ENCODE measurements around the gene SLC46A3. TPM values are rescaled to one million over a fixed set of nuclear protein-coding genes. Genes with fewer than 3 reads are reported as not detected.

The SLC46A3 gene
- total and polyA plus RNA-seq, 10 of the 15 experiments (the other 5 are each of a cell fraction or from before 2014, with no cell fraction given): 2.9 to 15.6 (median 9.4) TPM

- 95% methylated on average over 9 of the region's 9 CpGs for WGBS (ENCODE audit: insufficient coverage, insufficient replicate concordance, low lambda C conversion rate, missing lambda C conversion rate)
- DNase-seq (ENCODE audit: low read depth, low spot score) (no peak), FAIRE-seq (no peak), ATAC-seq (no peak; the same call in 2 of the 3 replicates)
- Histone ChIP-seq H3K79me2 (ENCODE audit: control insufficient read depth, insufficient read depth, low read length) (peaks cover 28% of the 10 kb centered on the region), H3K36me3 (ENCODE audit: control insufficient read depth in 2 of 2, insufficient read depth in 2 of 2, low read length in 1 of 2) (peaks cover 6 to 41% of the 10 kb centered on the region in 2 experiments), H3K4me1 (ENCODE audit: control insufficient read depth, insufficient read depth, low read length) (no peaks in the 10 kb centered on the region), H3K27ac (ENCODE audit: control insufficient read depth, insufficient read depth) (no peak overlapping the region), H3K4me2 (ENCODE audit: control insufficient read depth, insufficient read depth) (no peak overlapping the region), H2AFZ (ENCODE audit: control insufficient read depth, low read depth, low read length) (no peak overlapping the region), H3K27me3 (replicated peaks in 1 of 2; ENCODE audit: control insufficient read depth in 2 of 2, insufficient read depth in 2 of 2, low read length in 1 of 2) (no peaks in the 10 kb centered on the region), H4K20me1 (ENCODE audit: control insufficient read depth, insufficient read depth) (no peaks in the 10 kb centered on the region), H3K9ac (ENCODE audit: control insufficient read depth, insufficient read depth, low read length) (no peak overlapping the region), H3K9me3 (replicated peaks; ENCODE audit: control insufficient read depth, insufficient read depth, low read length) (no peaks in the 10 kb centered on the region), H3K4me3 (no peak overlapping the region)
- TF ChIP-seq USF1 (IDR thresholded peaks at IDR 0.05; ENCODE audit: borderline replicate concordance, extremely low read length, insufficient read depth, low read depth, low read length) (no peak), SIX5 (IDR thresholded peaks at IDR 0.05; ENCODE audit: low read depth, low read length, severe bottlenecking) (no peak), ZBTB40 (IDR thresholded peaks at IDR 0.05; ENCODE audit: borderline replicate concordance) (no peak), IKZF2 (IDR thresholded peaks at IDR 0.05) (no peak), YY1 (IDR thresholded peaks at IDR 0.05; ENCODE audit: low read depth, low read length) (no peak), KDM1A (IDR thresholded peaks at IDR 0.05; ENCODE audit: borderline replicate concordance) (no peak), ASH2L (IDR thresholded peaks at IDR 0.05; ENCODE audit: borderline replicate concordance, low read depth) (no peak), NRF1 (conservative IDR thresholded peaks at IDR 0.05; ENCODE audit: low read depth, low read length) (no peak), KLF5 (IDR thresholded peaks at IDR 0.05; ENCODE audit: partially characterized antibody) (no peak), EED (IDR thresholded peaks at IDR 0.05; ENCODE audit: low read depth) (no peak), BACH1 (IDR thresholded peaks at IDR 0.05; ENCODE audit: borderline replicate concordance) (no peak), BCL11A (IDR thresholded peaks at IDR 0.05; ENCODE audit: low read depth, low read length) (no peak), CBX5 (IDR thresholded peaks at IDR 0.05; ENCODE audit: low read depth) (no peak)
- in situ Hi-C loops (cut with MboI): no loop called here
- ChIA-PET RAD21 (ENCODE audit: unreplicated experiment) (no interaction called here), POLR2A (no interaction called here), SMC1A (ENCODE audit: uncharacterized antibody, unreplicated experiment) (no interaction called here), CTCF (no interaction called here)
- no TSS peak for BruUV-seq (replicated peaks)
- intact Hi-C loops (cut with micrococcal nuclease; ENCODE audit: unreplicated experiment): no loop called here
These were observed 51.8 kb downstream of the SLC46A3 start for GRCh38 chr13:28666897-28667488.

Measured in GM12878 (cell line).